A673 (cell line): ENCODE results near the gene IL25.

Source experiments
- CTCF ChIP-seq: fragments of 300-800, 200-600 bp; sonication (generic); conservative IDR thresholded peaks from 2 replicates; pipeline ENCODE4 v1.5.1; 2017; ENCODE audit warnings: low read depth, mild to moderate bottlenecking, antibody characterized with exemption, low read length, moderate library complexity, mixed read lengths
- EZH2 ChIP-seq: fragments of 200-600 bp; sonication (generic); IDR thresholded peaks from 2 replicates; pipeline ENCODE4 v1.6.1; 2017; ENCODE audit warnings: borderline replicate concordance, low read depth, mild to moderate bottlenecking, mixed read lengths, antibody characterized with exemption, low read length; ENCODE audit not compliant: poor library complexity, severe bottlenecking

GRCh38 chr14:23416801-23417200 is 44.2 kb downstream of the IL25 start:
- TF ChIP-seq CTCF = no peak
- no peak for TF ChIP-seq EZH2
